Measurements from ENCODE around the gene OGFOD2.

GRCh38 chr12:122981036-122981471 lies 6.0 kb downstream of the OGFOD2 start:
- no peak for TF ChIP-seq POLR2AphosphoS5 (IDR thresholded peaks at IDR 0.05; ENCODE audit: low read depth, low read length)
- TF ChIP-seq, protein P1, sequence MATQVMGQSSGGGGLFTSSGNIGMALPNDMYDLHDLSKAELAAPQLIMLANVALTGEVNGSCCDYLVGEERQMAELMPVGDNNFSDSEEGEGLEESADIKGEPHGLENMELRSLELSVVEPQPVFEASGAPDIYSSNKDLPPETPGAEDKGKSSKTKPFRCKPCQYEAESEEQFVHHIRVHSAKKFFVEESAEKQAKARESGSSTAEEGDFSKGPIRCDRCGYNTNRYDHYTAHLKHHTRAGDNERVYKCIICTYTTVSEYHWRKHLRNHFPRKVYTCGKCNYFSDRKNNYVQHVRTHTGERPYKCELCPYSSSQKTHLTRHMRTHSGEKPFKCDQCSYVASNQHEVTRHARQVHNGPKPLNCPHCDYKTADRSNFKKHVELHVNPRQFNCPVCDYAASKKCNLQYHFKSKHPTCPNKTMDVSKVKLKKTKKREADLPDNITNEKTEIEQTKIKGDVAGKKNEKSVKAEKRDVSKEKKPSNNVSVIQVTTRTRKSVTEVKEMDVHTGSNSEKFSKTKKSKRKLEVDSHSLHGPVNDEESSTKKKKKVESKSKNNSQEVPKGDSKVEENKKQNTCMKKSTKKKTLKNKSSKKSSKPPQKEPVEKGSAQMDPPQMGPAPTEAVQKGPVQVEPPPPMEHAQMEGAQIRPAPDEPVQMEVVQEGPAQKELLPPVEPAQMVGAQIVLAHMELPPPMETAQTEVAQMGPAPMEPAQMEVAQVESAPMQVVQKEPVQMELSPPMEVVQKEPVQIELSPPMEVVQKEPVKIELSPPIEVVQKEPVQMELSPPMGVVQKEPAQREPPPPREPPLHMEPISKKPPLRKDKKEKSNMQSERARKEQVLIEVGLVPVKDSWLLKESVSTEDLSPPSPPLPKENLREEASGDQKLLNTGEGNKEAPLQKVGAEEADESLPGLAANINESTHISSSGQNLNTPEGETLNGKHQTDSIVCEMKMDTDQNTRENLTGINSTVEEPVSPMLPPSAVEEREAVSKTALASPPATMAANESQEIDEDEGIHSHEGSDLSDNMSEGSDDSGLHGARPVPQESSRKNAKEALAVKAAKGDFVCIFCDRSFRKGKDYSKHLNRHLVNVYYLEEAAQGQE (IDR thresholded peaks at IDR 0.05; ENCODE audit: insufficient read depth in 1 of 2, low read depth in 2 of 2, low read length in 2 of 2), result no peak

Measured in PFSK-1 (cell line).